Stomach (tissue), 4 donors: ENCODE measurements around the gene L3MBTL1.

ENCODE experiments used
- CTCF ChIP-seq, 7 experiments: fragments of 450-650 bp in 4 of 7; fragments of 200-600 bp in 3 of 7; sonication (generic) in 3 of 7; IDR thresholded peaks; one replicate each; pipeline ENCODE4 v1.5.1; 2016 to 2019; ENCODE audit warnings: antibody characterized with exemption in 7 of 7, control low read depth in 2 of 7, mild to moderate bottlenecking in 1 of 7
- POLR2A ChIP-seq, 4 donors: fragments of 450-650 bp; IDR thresholded peaks; one replicate each; pipeline ENCODE4 v1.6.1; 2016; ENCODE audit warnings: antibody characterized with exemption in 4 of 4, control low read depth in 2 of 4, mild to moderate bottlenecking in 1 of 4, moderate library complexity in 1 of 4
- POLR2AphosphoS5 ChIP-seq, 3 donors: sonication (generic); formaldehyde crosslinking; IDR thresholded peaks; one replicate each; pipeline ENCODE4 v1.6.1; 2016; ENCODE audit warnings: antibody characterized with exemption in 3 of 3

- TF ChIP-seq POLR2AphosphoS5 (IDR thresholded peaks at IDR 0.05) (no peak), POLR2A (IDR thresholded peaks at IDR 0.05) (no peak), CTCF (IDR thresholded peaks at IDR 0.05) (no peak)
These were observed 37.0 kb downstream of the L3MBTL1 start for GRCh38 chr20:43544501-43544900.
